PFSK-1 (cell line): ENCODE results near the gene GJD4.

Experiments
- POLR2AphosphoS5 ChIP-seq: IDR thresholded peaks from 2 replicates; pipeline ENCODE4 v1.6.1; 2012; ENCODE audit warnings: low read depth, mild to moderate bottlenecking, control low read depth, low read length, moderate library complexity
- REST ChIP-seq, 2 experiments: IDR thresholded peaks; 2 replicates each; pipeline versions ENCODE4 v1.6.1 to v1.8.0; 2011 to 2012; ENCODE audit warnings: low read depth in 2 of 2, low read length in 2 of 2, control low read depth in 1 of 2, inconsistent platforms in 1 of 2, mild to moderate bottlenecking in 1 of 2, moderate library complexity in 1 of 2; ENCODE audit not compliant: insufficient read depth in 1 of 2
- SIN3A ChIP-seq: IDR thresholded peaks from 2 replicates; pipeline ENCODE4 v1.6.1; 2012; ENCODE audit warnings: mild to moderate bottlenecking, low read length, moderate library complexity, borderline replicate concordance; ENCODE audit not compliant: insufficient read depth
- TAF1 ChIP-seq: IDR thresholded peaks from 2 replicates; pipeline ENCODE4 v1.6.1; 2012; ENCODE audit warnings: low read length, control low read depth, borderline replicate concordance; ENCODE audit not compliant: insufficient read depth

- TF ChIP-seq POLR2AphosphoS5 (no peak), TAF1 (no peak), SIN3A (no peak), REST (IDR thresholded peaks at IDR 0.05; ENCODE audit: insufficient read depth in 1 of 2, low read depth in 2 of 2, low read length in 2 of 2) (no peak)
Observed at GRCh38 chr10:35632027-35632426, 26.9 kb downstream of the GJD4 start.
